Ovary (tissue), 3 donors: ENCODE data around the gene AGRP.

ENCODE experiments used
- EP300 ChIP-seq: sonication (generic); formaldehyde crosslinking; IDR thresholded peaks from one replicate; pipeline ENCODE4 v1.6.1; 2017; ENCODE audit warnings: antibody characterized with exemption
- POLR2A ChIP-seq: fragments of 450-650 bp; IDR thresholded peaks from one replicate; pipeline ENCODE4 v1.6.1; 2017; ENCODE audit warnings: antibody characterized with exemption, mild to moderate bottlenecking, moderate library complexity
- TF ChIP-seq, protein P1 (sequence below), 3 donors: fragments of 450-650 bp in 2 of 3; fragments of 200-600 bp in 1 of 3; IDR thresholded peaks; one replicate each; pipeline versions ENCODE4 v1.5.1 to v1.8.0; 2016 to 2022; ENCODE audit warnings: antibody characterized with exemption in 3 of 3, mild to moderate bottlenecking in 1 of 3
- donor health status: DM: no; HTN: no; CAD: no.

DNA sequence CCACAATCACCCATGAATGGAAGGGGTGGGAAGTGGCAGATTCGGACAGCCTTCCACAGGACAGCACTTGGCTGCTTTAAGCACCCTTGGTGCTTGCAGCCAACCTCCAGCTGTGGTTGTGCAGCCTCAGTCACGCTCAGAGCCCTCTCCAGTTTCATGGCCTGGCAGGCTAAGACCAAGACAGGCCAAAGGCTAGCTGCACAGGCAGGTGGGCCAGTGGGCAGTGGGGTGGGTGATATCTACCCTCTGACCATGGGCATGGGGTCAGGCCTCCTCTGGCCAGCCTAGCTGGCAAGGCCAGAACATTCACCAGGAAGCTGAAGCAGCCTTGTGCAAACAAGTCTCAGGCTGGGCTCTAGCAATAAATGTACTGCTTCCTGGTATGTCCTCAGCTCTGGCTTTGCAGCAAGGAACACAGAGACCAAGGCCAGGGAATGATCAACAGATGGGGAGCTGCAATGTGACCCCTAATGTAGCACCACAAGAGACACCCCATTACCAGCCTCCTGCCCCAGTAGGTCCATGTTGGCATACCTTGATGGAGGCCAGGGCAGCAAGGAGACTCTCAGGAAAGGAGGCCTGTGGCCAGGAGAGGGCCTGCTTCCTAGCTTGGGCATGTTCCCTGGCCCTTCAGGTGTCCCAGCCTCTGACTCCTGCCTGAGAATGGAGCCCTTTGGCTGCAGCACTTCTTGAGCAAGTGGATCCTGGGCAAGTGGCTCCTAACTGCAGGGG lies 31.5 kb downstream of the AGRP start:
- TF ChIP-seq, protein P1, sequence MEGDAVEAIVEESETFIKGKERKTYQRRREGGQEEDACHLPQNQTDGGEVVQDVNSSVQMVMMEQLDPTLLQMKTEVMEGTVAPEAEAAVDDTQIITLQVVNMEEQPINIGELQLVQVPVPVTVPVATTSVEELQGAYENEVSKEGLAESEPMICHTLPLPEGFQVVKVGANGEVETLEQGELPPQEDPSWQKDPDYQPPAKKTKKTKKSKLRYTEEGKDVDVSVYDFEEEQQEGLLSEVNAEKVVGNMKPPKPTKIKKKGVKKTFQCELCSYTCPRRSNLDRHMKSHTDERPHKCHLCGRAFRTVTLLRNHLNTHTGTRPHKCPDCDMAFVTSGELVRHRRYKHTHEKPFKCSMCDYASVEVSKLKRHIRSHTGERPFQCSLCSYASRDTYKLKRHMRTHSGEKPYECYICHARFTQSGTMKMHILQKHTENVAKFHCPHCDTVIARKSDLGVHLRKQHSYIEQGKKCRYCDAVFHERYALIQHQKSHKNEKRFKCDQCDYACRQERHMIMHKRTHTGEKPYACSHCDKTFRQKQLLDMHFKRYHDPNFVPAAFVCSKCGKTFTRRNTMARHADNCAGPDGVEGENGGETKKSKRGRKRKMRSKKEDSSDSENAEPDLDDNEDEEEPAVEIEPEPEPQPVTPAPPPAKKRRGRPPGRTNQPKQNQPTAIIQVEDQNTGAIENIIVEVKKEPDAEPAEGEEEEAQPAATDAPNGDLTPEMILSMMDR (IDR thresholded peaks at IDR 0.05) = no peak
- no peak for TF ChIP-seq POLR2A
- TF ChIP-seq EP300 = no peak
